Stomach (tissue), 4 donors: ENCODE results near the gene SYT8.

ENCODE experiments used
- CTCF ChIP-seq, 7 experiments: fragments of 450-650 bp in 4 of 7; fragments of 200-600 bp in 3 of 7; sonication (generic) in 3 of 7; IDR thresholded peaks; one replicate each; pipeline ENCODE4 v1.5.1; 2016 to 2019; ENCODE audit warnings: antibody characterized with exemption in 7 of 7, control low read depth in 2 of 7, mild to moderate bottlenecking in 1 of 7
- EP300 ChIP-seq: sonication (generic); formaldehyde crosslinking; IDR thresholded peaks from one replicate; pipeline ENCODE4 v1.6.1; 2017; ENCODE audit warnings: antibody characterized with exemption
- POLR2A ChIP-seq, 4 donors: fragments of 450-650 bp; IDR thresholded peaks; one replicate each; pipeline ENCODE4 v1.6.1; 2016; ENCODE audit warnings: antibody characterized with exemption in 4 of 4, control low read depth in 2 of 4, mild to moderate bottlenecking in 1 of 4, moderate library complexity in 1 of 4
- POLR2AphosphoS5 ChIP-seq, 3 donors: sonication (generic); formaldehyde crosslinking; IDR thresholded peaks; one replicate each; pipeline ENCODE4 v1.6.1; 2016; ENCODE audit warnings: antibody characterized with exemption in 3 of 3

GRCh38 chr11:1810761-1811160 lies 24.0 kb upstream of the SYT8 start:
- TF ChIP-seq CTCF (IDR thresholded peaks at IDR 0.05) (no peak), POLR2AphosphoS5 (IDR thresholded peaks at IDR 0.05) (no peak), POLR2A (IDR thresholded peaks at IDR 0.05) (no peak), EP300 (no peak)
